Neural cell (in vitro differentiated cells): ENCODE data around the gene DDX49. TPM values are rescaled to one million over a fixed set of nuclear protein-coding genes. Genes with fewer than 3 reads are reported as not detected.

Experiments
- H2AFZ ChIP-seq: fragments of 200-600, 300-800 bp; sonication (generic), shearing (Covaris generic); 2 replicates; pipeline ENCODE4 v1.6.0; 2014; ENCODE audit warnings: low read depth, mild to moderate bottlenecking, antibody characterized with exemption, low read length, moderate library complexity
- H3F3A ChIP-seq: fragments of 200-600 bp; shearing (Covaris generic); 2 replicates; pipeline ENCODE4 v1.6.1; 2016; ENCODE audit warnings: mild to moderate bottlenecking, moderate library complexity, mixed read lengths, antibody characterized with exemption, low read length; ENCODE audit not compliant: insufficient read depth, poor library complexity, severe bottlenecking
- H3K27ac ChIP-seq: fragments of 200-600, 300-800 bp; sonication (generic), shearing (Covaris generic); 2 replicates; pipeline ENCODE4 v1.5.1; 2014; ENCODE audit warnings: mild to moderate bottlenecking, low read length, moderate library complexity
- H3K27me3 ChIP-seq: fragments of 300-800, 200-600 bp; sonication (generic), shearing (Covaris generic); 2 replicates; pipeline ENCODE4 v1.6.0; 2014; ENCODE audit warnings: mild to moderate bottlenecking, low read depth, low read length, moderate library complexity; ENCODE audit not compliant: insufficient read depth
- H3K36me3 ChIP-seq: fragments of 300-800, 200-600 bp; sonication (generic), shearing (Covaris generic); 2 replicates; pipeline ENCODE4 v1.5.1; 2014; ENCODE audit warnings: mild to moderate bottlenecking, antibody characterized with exemption, low read length, moderate library complexity; ENCODE audit not compliant: insufficient read depth
- H3K4me2 ChIP-seq: fragments of 300-800, 200-600 bp; sonication (generic), shearing (Covaris generic); 2 replicates; pipeline ENCODE4 v1.6.0; 2014; ENCODE audit warnings: mild to moderate bottlenecking, low read length
- H3K4me3 ChIP-seq: fragments of 300-800, 200-600 bp; sonication (generic), shearing (Covaris generic); 2 replicates; pipeline ENCODE4 v1.5.1; 2014; ENCODE audit warnings: mild to moderate bottlenecking, low read length, moderate library complexity
- H3K79me2 ChIP-seq: fragments of 200-600 bp; shearing (Covaris generic); replicated peaks from 2 replicates; pipeline ENCODE4 v1.6.0; 2014; ENCODE audit warnings: mild to moderate bottlenecking, low read length, moderate library complexity; ENCODE audit not compliant: insufficient read depth
- H3K9ac ChIP-seq: fragments of 300-800, 200-600 bp; sonication (generic), shearing (Covaris generic); 2 replicates; pipeline ENCODE4 v1.6.1; 2016; ENCODE audit warnings: mild to moderate bottlenecking, low read length, mixed read lengths
- H3K9me2 ChIP-seq: fragments of 200-600 bp; shearing (Covaris generic); 2 replicates; pipeline ENCODE4 v1.6.1; 2016; ENCODE audit warnings: mild to moderate bottlenecking, low read length, mixed read lengths; ENCODE audit not compliant: insufficient read depth
- H3K9me3 ChIP-seq: fragments of 200-600, 300-800 bp; sonication (generic), shearing (Covaris generic); 2 replicates; pipeline ENCODE4 v1.6.1; 2016; ENCODE audit warnings: mild to moderate bottlenecking, mixed run types, low read length, moderate library complexity, mixed read lengths
- H4K20me1 ChIP-seq: fragments of 200-600 bp; shearing (Covaris generic); 2 replicates; pipeline ENCODE4 v1.6.1; 2016; ENCODE audit warnings: mild to moderate bottlenecking, mixed run types; ENCODE audit not compliant: insufficient read depth
- EP300 ChIP-seq: fragments of 450-650 bp; conservative IDR thresholded peaks from 2 replicates; pipeline ENCODE4 v1.6.1; 2014; ENCODE audit warnings: antibody characterized with exemption, mild to moderate bottlenecking, moderate library complexity; ENCODE audit not compliant: poor library complexity, severe bottlenecking
- EZH2 ChIP-seq: fragments of 200-600, 300-800 bp; shearing (Covaris generic), sonication (generic); IDR thresholded peaks from 2 replicates; pipeline ENCODE4 v1.6.1; 2014; ENCODE audit warnings: antibody characterized with exemption, low read length, borderline replicate concordance, mild to moderate bottlenecking; ENCODE audit not compliant: insufficient read depth, poor library complexity, severe bottlenecking
- MXI1 ChIP-seq: fragments of 450-650 bp; conservative IDR thresholded peaks from 2 replicates; pipeline ENCODE4 v1.6.1; 2014; ENCODE audit warnings: antibody characterized with exemption, mild to moderate bottlenecking; ENCODE audit not compliant: poor library complexity, severe bottlenecking
- POLR2AphosphoS5 ChIP-seq: IDR thresholded peaks from 2 replicates; pipeline ENCODE4 v1.6.1; 2012
- RAD21 ChIP-seq: fragments of 450-650 bp; conservative IDR thresholded peaks from 2 replicates; pipeline ENCODE4 v1.6.1; 2014; ENCODE audit warnings: antibody characterized with exemption, mild to moderate bottlenecking, moderate library complexity
- REST ChIP-seq: IDR thresholded peaks from 2 replicates; pipeline ENCODE4 v1.6.1; 2012; ENCODE audit warnings: borderline replicate concordance
- SMC3 ChIP-seq: fragments of 450-650 bp; conservative IDR thresholded peaks from 2 replicates; pipeline ENCODE4 v1.6.1; 2014; ENCODE audit warnings: antibody characterized with exemption, mild to moderate bottlenecking, moderate library complexity; ENCODE audit not compliant: poor library complexity
- TAF1 ChIP-seq: IDR thresholded peaks from 2 replicates; pipeline ENCODE4 v1.6.1; 2012; ENCODE audit warnings: low read depth
- polyA plus RNA-seq: library from polyadenylated mRNA; depleted of rRNA; stranded (reverse); fragments of >200 nt; gene quantifications from 2 replicates; pipeline ENCODE4 v1.2.3, GENCODE V29; 2014
- TF ChIP-seq, protein P1 (sequence below): fragments of 450-650 bp; IDR thresholded peaks from 2 replicates; pipeline ENCODE4 v1.5.1; 2014; ENCODE audit warnings: antibody characterized with exemption, mild to moderate bottlenecking, moderate library complexity; ENCODE audit not compliant: poor library complexity, severe bottlenecking

DDX49 gene
- polyA plus RNA-seq, 1 donor from 2014 or later = 90.7 TPM

DNA sequence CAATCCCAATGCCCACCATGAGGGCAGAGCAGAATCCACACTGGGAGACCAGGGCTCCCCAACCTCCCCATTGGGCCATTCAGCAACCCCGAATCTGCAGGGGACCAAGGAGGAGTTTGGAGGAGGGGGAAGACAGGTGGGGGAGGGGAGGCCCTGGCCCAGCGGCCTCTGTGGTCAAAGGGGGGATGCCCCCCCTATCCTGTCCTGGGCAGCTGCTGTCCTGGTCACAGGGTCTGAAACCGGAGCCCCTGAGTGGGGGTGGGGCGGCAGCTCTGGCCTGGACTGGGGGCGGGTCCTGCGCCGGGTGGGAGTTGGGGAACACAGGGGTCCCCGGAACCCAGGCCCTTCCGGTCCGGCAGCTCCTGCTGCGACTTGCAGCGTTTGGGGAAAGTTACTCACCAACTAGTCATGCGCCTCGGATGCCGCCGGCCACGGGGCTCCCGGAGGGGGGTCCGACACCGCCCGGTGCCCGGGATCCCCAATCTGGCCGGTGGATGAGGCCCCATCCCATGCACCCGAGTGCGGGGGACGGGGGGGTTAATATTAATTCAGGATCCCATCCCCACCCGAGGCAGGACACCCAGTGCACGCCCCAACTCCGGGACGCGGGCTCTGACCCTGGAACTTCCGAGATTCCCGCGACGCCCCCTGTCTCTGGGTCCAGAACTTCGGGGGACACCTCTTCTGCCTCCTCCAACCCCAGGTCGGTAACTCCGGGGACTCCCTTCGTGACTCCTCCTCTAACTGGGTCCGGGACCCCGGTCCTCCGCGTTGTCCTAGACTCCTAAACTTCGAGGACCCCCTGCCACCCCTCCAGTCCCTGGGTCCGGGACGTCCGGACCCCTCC, 20.6 kb downstream of the DDX49 start:
- peak overlapping the region; percentile 65 for H3K4me2 ChIP-seq
- H3F3A ChIP-seq = no peaks in the 10 kb centered on the region
- no peak for TF ChIP-seq TAF1
- no peak for TF ChIP-seq EP300
- H3K27me3 ChIP-seq = no peaks in the 10 kb centered on the region
- H3K4me3 ChIP-seq = peak overlapping the region; percentile 84
- H3K9me3 ChIP-seq = no peaks in the 10 kb centered on the region
- peaks cover 3% of the 10 kb centered on the region for H3K79me2 ChIP-seq
- no peak overlapping the region for H3K27ac ChIP-seq
- no peaks in the 10 kb centered on the region for H3K36me3 ChIP-seq
- H2AFZ ChIP-seq = peak overlapping the region; percentile 51
- H3K9ac ChIP-seq = peak overlapping the region; percentile 70
- H4K20me1 ChIP-seq = no peaks in the 10 kb centered on the region
- H3K9me2 ChIP-seq = no peaks in the 10 kb centered on the region

- Histone ChIP-seq H3K4me3 (peak within 1 kb of the TSS; percentile 84), H3K27me3 (no peaks in the 10 kb centered on the region), H3K9ac (peak within 1 kb of the TSS; percentile 70), H3K27ac (peak within 1 kb of the TSS; percentile 5), H3K4me2 (peak within 1 kb of the TSS; percentile 65), H2AFZ (peak within 1 kb of the TSS; percentile 56), H3F3A (no peaks in the 10 kb centered on the region), H3K79me2 (peaks cover 3% of the 10 kb centered on the region), H3K36me3 (no peaks in the 10 kb centered on the region), H3K9me2 (no peaks in the 10 kb centered on the region), H4K20me1 (no peaks in the 10 kb centered on the region), H3K9me3 (no peaks in the 10 kb centered on the region)
- TF ChIP-seq SMC3 = no peak
- TF ChIP-seq EZH2 = no peak
- TF ChIP-seq MXI1 = peak; percentile 47
- no peak for TF ChIP-seq TAF1
- no peak for TF ChIP-seq RAD21
- TF ChIP-seq, protein P1, sequence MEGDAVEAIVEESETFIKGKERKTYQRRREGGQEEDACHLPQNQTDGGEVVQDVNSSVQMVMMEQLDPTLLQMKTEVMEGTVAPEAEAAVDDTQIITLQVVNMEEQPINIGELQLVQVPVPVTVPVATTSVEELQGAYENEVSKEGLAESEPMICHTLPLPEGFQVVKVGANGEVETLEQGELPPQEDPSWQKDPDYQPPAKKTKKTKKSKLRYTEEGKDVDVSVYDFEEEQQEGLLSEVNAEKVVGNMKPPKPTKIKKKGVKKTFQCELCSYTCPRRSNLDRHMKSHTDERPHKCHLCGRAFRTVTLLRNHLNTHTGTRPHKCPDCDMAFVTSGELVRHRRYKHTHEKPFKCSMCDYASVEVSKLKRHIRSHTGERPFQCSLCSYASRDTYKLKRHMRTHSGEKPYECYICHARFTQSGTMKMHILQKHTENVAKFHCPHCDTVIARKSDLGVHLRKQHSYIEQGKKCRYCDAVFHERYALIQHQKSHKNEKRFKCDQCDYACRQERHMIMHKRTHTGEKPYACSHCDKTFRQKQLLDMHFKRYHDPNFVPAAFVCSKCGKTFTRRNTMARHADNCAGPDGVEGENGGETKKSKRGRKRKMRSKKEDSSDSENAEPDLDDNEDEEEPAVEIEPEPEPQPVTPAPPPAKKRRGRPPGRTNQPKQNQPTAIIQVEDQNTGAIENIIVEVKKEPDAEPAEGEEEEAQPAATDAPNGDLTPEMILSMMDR = no peak
- TF ChIP-seq EP300 = no peak
Measured at GRCh38 chr19:18940769-18941627, 21.5 kb downstream of the DDX49 start, which contains the start of gene HOMER3. TSS of gene HOMER3 (minus strand) at chr19:18941217. CDS start at chr19:18938982, 2,235 bp downstream.

DNA sequence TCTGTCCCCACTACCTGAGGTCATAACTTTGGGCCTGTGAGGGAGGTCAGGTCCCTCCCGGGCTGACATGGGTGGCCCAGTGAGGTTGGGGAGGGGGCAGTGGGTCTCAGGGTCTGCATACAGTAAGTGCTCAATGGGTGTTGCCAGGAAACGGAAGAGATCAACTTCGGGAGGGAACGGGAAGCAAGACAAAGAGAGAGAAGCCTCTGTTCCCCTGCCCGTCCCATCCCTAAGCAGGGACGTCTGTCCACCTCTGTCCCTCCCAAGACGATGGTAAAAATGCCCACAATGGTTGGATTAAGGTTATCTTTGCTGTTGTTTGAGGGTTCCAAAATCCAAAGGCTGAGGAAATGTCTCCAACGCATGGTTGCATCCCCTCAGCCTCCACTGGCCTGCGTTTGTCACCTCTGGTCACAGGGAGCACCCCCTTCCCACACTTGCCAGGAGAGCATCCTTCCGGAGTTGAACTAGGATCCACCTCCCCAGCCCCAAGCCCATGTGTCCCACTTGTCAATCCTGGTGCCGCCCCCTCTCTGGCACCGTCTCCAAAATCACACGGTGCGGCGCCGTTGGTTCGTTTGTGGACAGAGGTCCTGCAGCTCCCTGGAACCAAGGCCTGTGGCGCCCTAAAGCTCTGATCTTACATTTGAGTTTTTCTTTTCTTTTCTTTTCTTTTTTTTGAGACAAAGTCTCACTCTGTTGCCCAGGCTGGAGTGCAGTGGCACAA, 22.3 kb downstream of the DDX49 start:
- no peaks in the 10 kb centered on the region for H3K9me3 ChIP-seq
- H3K27ac ChIP-seq = peak overlapping the region; percentile 5
- H3K4me3 ChIP-seq = peak overlapping the region; percentile 61
- H3K79me2 ChIP-seq = peaks cover 3% of the 10 kb centered on the region
- no peaks in the 10 kb centered on the region for H4K20me1 ChIP-seq
- no peaks in the 10 kb centered on the region for H3K9me2 ChIP-seq
- H2AFZ ChIP-seq = peak overlapping the region; percentile 56
- TF ChIP-seq EP300 (no peak), TAF1 (no peak), MXI1 (no peak), RAD21 (no peak), POLR2AphosphoS5 (no peak), EZH2 (no peak), SMC3 (no peak), REST (no peak)
- TF ChIP-seq, protein P1 = no peak
- no peak overlapping the region for H3K4me2 ChIP-seq
- H3K36me3 ChIP-seq = no peaks in the 10 kb centered on the region
- no peaks in the 10 kb centered on the region for H3K27me3 ChIP-seq
- no peaks in the 10 kb centered on the region for H3F3A ChIP-seq
- peak overlapping the region; percentile 55 for H3K9ac ChIP-seq
